Neural progenitor cell (in vitro differentiated cells): ENCODE data around the gene TSC2. TPM values are rescaled to one million over a fixed set of nuclear protein-coding genes. Genes with fewer than 3 reads are reported as not detected.

Source experiments
- DNase-seq: peaks from one replicate; pipeline ENCODE4 v3.0.0-alpha.2; 2016; ENCODE audit warnings: low spot score
- H2AFZ ChIP-seq: fragments of 200-600 bp; sonication (generic); replicated peaks from 2 replicates; pipeline ENCODE4 v1.6.1; 2016; ENCODE audit warnings: antibody characterized with exemption
- H3F3A ChIP-seq: fragments of 200-600 bp; sonication (generic); 2 replicates; pipeline ENCODE4 v1.6.1; 2016; ENCODE audit warnings: antibody characterized with exemption, low read depth
- H3K27ac ChIP-seq: fragments of 200-600 bp; sonication (generic); 2 replicates; pipeline ENCODE4 v1.5.1; 2016; ENCODE audit warnings: mild to moderate bottlenecking
- H3K27me3 ChIP-seq: fragments of 200-600 bp; sonication (generic); 2 replicates; pipeline ENCODE4 v1.6.1; 2016; ENCODE audit warnings: mild to moderate bottlenecking, moderate library complexity
- H3K36me3 ChIP-seq: fragments of 200-600 bp; sonication (generic); 2 replicates; pipeline ENCODE4 v1.5.1; 2016
- H3K4me1 ChIP-seq: fragments of 200-600 bp; sonication (generic); 2 replicates; pipeline ENCODE4 v1.6.1; 2016; ENCODE audit warnings: mixed run types
- H3K4me2 ChIP-seq: fragments of 200-600 bp; sonication (generic); 2 replicates; pipeline ENCODE4 v1.6.1; 2016
- H3K4me3 ChIP-seq: fragments of 200-600 bp; sonication (generic); 2 replicates; pipeline ENCODE4 v1.5.1; 2016
- H3K79me2 ChIP-seq: fragments of 200-600 bp; sonication (generic); 2 replicates; pipeline ENCODE4 v1.6.1; 2016; ENCODE audit warnings: low read depth
- H3K9ac ChIP-seq: fragments of 200-600 bp; sonication (generic); 2 replicates; pipeline ENCODE4 v1.6.1; 2016
- H3K9me3 ChIP-seq: fragments of 200-600 bp; sonication (generic); 2 replicates; pipeline ENCODE4 v1.5.1; 2016; ENCODE audit warnings: low read depth
- H4K20me1 ChIP-seq: fragments of 200-600 bp; sonication (generic); 2 replicates; pipeline ENCODE4 v1.6.1; 2016; ENCODE audit warnings: low read depth
- H3K27ac Mint-ChIP-seq: 3 replicates; pipeline ENCODE4 v1.8.0; 2021; ENCODE audit warnings: mixed read lengths
- H3K27me3 Mint-ChIP-seq: 2 replicates; pipeline ENCODE4 v1.8.0; 2022; ENCODE audit warnings: low read depth, mild to moderate bottlenecking, inconsistent platforms, moderate library complexity, mixed read lengths; ENCODE audit not compliant: insufficient read depth
- H3K36me3 Mint-ChIP-seq: 3 replicates; pipeline ENCODE4 v1.8.0; 2021; ENCODE audit warnings: mixed read lengths
- H3K4me1 Mint-ChIP-seq: 3 replicates; pipeline ENCODE4 v1.8.0; 2021; ENCODE audit warnings: mixed read lengths
- H3K4me3 Mint-ChIP-seq: 3 replicates; pipeline ENCODE4 v1.8.0; 2021; ENCODE audit warnings: mild to moderate bottlenecking, moderate library complexity, mixed read lengths
- H3K9me3 Mint-ChIP-seq: 3 replicates; pipeline ENCODE4 v1.8.0; 2020; ENCODE audit warnings: mixed read lengths
- EZH2 ChIP-seq: fragments of 200-600 bp; sonication (generic); IDR thresholded peaks from 2 replicates; pipeline ENCODE4 v1.6.1; 2017; ENCODE audit warnings: antibody characterized with exemption, mild to moderate bottlenecking, moderate library complexity
- EZH2phosphoT487 ChIP-seq: fragments of 200-600 bp; sonication (generic); IDR thresholded peaks from 2 replicates; pipeline ENCODE4 v1.6.1; 2017; ENCODE audit warnings: antibody characterized with exemption
- total RNA-seq: library from RNA; depleted of rRNA; stranded (reverse); fragments of >200 nt; gene quantifications from 2 replicates; pipeline ENCODE4 v1.2.3, GENCODE V29; 2015; ENCODE audit warnings: low replicate concordance
- TF ChIP-seq, protein P1 (sequence below): fragments of 200-600 bp; sonication (generic); IDR thresholded peaks from 2 replicates; pipeline ENCODE4 v1.5.1; 2017; ENCODE audit warnings: antibody characterized with exemption, mild to moderate bottlenecking

TSC2 gene
- total RNA-seq, 1 donor from 2014 or later = 55.1 TPM

DNA sequence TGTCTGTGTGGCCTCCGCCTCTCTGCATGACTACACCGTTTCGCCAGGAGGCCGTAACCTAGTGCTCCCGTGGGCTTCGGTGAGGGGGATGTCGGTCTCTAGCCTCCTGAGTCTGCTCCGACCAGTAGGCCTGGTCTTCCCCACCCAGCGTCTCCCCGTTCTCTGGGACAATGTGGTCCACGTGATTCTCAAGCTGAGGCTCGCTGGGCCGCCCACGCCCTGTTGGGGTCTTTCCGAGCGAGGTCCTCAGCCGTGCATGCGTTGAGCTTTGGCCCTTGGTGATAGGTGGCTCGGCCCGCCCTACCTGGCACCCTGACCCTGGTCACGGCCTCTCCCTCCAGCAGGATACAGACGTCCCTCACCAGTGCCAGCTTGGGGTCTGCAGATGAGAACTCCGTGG lies 30.9 kb downstream of the TSC2 start:
- Mint-ChIP-seq H3K27me3 (peaks cover 8% of the 10 kb centered on the region), H3K4me1 (peaks cover 4% of the 10 kb centered on the region), H3K4me3 (no peak overlapping the region), H3K36me3 (peaks cover 6% of the 10 kb centered on the region), H3K9me3 (no peaks in the 10 kb centered on the region), H3K27ac (no peak overlapping the region)
- Histone ChIP-seq H3K36me3 (no peaks in the 10 kb centered on the region), H3K4me3 (no peak overlapping the region), H3K79me2 (no peaks in the 10 kb centered on the region), H3K4me1 (no peaks in the 10 kb centered on the region), H3K9me3 (no peaks in the 10 kb centered on the region), H3F3A (no peaks in the 10 kb centered on the region), H3K4me2 (no peak overlapping the region), H3K9ac (no peak overlapping the region), H4K20me1 (no peaks in the 10 kb centered on the region), H3K27me3 (no peaks in the 10 kb centered on the region), H3K27ac (no peak overlapping the region), H2AFZ (no peak overlapping the region)
- TF ChIP-seq EZH2 = no peak
- TF ChIP-seq EZH2phosphoT487 = no peak
- TF ChIP-seq, protein P1, sequence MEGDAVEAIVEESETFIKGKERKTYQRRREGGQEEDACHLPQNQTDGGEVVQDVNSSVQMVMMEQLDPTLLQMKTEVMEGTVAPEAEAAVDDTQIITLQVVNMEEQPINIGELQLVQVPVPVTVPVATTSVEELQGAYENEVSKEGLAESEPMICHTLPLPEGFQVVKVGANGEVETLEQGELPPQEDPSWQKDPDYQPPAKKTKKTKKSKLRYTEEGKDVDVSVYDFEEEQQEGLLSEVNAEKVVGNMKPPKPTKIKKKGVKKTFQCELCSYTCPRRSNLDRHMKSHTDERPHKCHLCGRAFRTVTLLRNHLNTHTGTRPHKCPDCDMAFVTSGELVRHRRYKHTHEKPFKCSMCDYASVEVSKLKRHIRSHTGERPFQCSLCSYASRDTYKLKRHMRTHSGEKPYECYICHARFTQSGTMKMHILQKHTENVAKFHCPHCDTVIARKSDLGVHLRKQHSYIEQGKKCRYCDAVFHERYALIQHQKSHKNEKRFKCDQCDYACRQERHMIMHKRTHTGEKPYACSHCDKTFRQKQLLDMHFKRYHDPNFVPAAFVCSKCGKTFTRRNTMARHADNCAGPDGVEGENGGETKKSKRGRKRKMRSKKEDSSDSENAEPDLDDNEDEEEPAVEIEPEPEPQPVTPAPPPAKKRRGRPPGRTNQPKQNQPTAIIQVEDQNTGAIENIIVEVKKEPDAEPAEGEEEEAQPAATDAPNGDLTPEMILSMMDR = no peak
- no peak for DNase-seq

GRCh38 chr16:2079311-2079800 lies 31.6 kb downstream of the TSC2 start:
- peaks cover 8% of the 10 kb centered on the region for H3K27me3 Mint-ChIP-seq
- H2AFZ ChIP-seq = no peak overlapping the region
- no peaks in the 10 kb centered on the region for H3K27me3 ChIP-seq
- H3K27ac Mint-ChIP-seq = no peak overlapping the region
- no peak for DNase-seq
- H3K79me2 ChIP-seq = no peaks in the 10 kb centered on the region
- peaks cover 3% of the 10 kb centered on the region for H4K20me1 ChIP-seq
- H3K27ac ChIP-seq = no peak overlapping the region
- H3K36me3 Mint-ChIP-seq = peaks cover 6% of the 10 kb centered on the region
- H3K4me1 ChIP-seq = no peaks in the 10 kb centered on the region
- H3K9me3 Mint-ChIP-seq = no peaks in the 10 kb centered on the region
- no peak for TF ChIP-seq EZH2
- TF ChIP-seq EZH2phosphoT487 = no peak
- TF ChIP-seq, protein P1 = no peak
- H3F3A ChIP-seq = no peaks in the 10 kb centered on the region
- peaks cover 4% of the 10 kb centered on the region for H3K4me1 Mint-ChIP-seq
- no peaks in the 10 kb centered on the region for H3K9me3 ChIP-seq
- H3K4me3 ChIP-seq = no peak overlapping the region
- H3K9ac ChIP-seq = no peak overlapping the region
- no peak overlapping the region for H3K4me3 Mint-ChIP-seq
- H3K36me3 ChIP-seq = no peaks in the 10 kb centered on the region
- H3K4me2 ChIP-seq = no peak overlapping the region

- Histone ChIP-seq H4K20me1 (peaks cover 6% of the 10 kb centered on the region), H3K27me3 (no peaks in the 10 kb centered on the region), H3K79me2 (no peaks in the 10 kb centered on the region), H3K4me3 (no peak overlapping the region), H3K36me3 (no peaks in the 10 kb centered on the region), H3K4me1 (no peaks in the 10 kb centered on the region), H3K4me2 (no peak overlapping the region), H3K9ac (no peak overlapping the region), H3K27ac (no peak overlapping the region), H2AFZ (no peak overlapping the region), H3K9me3 (no peaks in the 10 kb centered on the region), H3F3A (no peaks in the 10 kb centered on the region)
- H3K36me3 Mint-ChIP-seq = peaks cover 2% of the 10 kb centered on the region
- TF ChIP-seq EZH2 = no peak
- TF ChIP-seq, protein P1 = no peak
- TF ChIP-seq EZH2phosphoT487 = no peak
- DNase-seq = no peak
- peaks cover 7% of the 10 kb centered on the region for H3K27me3 Mint-ChIP-seq
- H3K27ac Mint-ChIP-seq = no peak overlapping the region
- H3K4me3 Mint-ChIP-seq = no peak overlapping the region
- H3K9me3 Mint-ChIP-seq = no peaks in the 10 kb centered on the region
- H3K4me1 Mint-ChIP-seq = peaks cover 4% of the 10 kb centered on the region
Measured at GRCh38 chr16:2079991-2080390, 32.2 kb downstream of the TSC2 start.
